NCI-H2107 treated with DMSO at 0.1 percent for 48 hours (cell line): Measurements from ENCODE around the gene TMEM59.
"Not testable (repeated sequence)": the region's sequence is repeated elsewhere in the genome, so short reads cannot be mapped to it uniquely, and the experiment has no call there.

Experiments
- DNase-seq: peaks from one replicate; lab custom pipeline; 2025; ENCODE audit not compliant: unreplicated experiment; lab: John Stamatoyannopoulos, UW

Gene TMEM59

GRCh38 chr1:54052934-54053744 lies at the start of gene TMEM59, which contains the start of gene TCEANC2:
TMEM59 (minus strand) TSS chr1:54053204; CDS start chr1:54053188, 16 bp downstream.
TCEANC2 (plus strand) TSS chr1:54053608; CDS start chr1:54054423, 815 bp downstream.
- peak; percentile 98 for DNase-seq

- DNase-seq, result no peak
Measured at GRCh38 chr1:54100500-54100899, 47.5 kb upstream of the TMEM59 start.

GRCh38 chr1:54099061-54099610 lies 46.1 kb upstream of the TMEM59 start:
- no peak for DNase-seq

GRCh38 chr1:54096877-54097240 lies 43.9 kb upstream of the TMEM59 start:
- DNase-seq, result no peak

- DNase-seq, result no peak
Measured at GRCh38 chr1:54096227-54096876, 43.3 kb upstream of the TMEM59 start.

- DNase-seq, result no peak
Measured at GRCh38 chr1:54095546-54096226, 42.7 kb upstream of the TMEM59 start.

GRCh38 chr1:54094730-54095105 lies 41.7 kb upstream of the TMEM59 start:
- DNase-seq, result not testable (repeated sequence)

- DNase-seq, result no peak
Measured at GRCh38 chr1:54094001-54094729, 41.2 kb upstream of the TMEM59 start.

- no peak for DNase-seq
Measured at GRCh38 chr1:54091666-54092065, 38.7 kb upstream of the TMEM59 start.

GRCh38 chr1:54088385-54088784 lies 35.4 kb upstream of the TMEM59 start:
- no peak for DNase-seq

GRCh38 chr1:54086754-54087153 lies 33.8 kb upstream of the TMEM59 start:
- no peak for DNase-seq

GRCh38 chr1:54084794-54085193 lies 31.8 kb upstream of the TMEM59 start:
- no peak for DNase-seq

- DNase-seq, result peak; percentile 7
Measured at GRCh38 chr1:54081306-54082270, 28.6 kb upstream of the TMEM59 start.

GRCh38 chr1:54080598-54081049 lies 27.6 kb upstream of the TMEM59 start:
- no peak for DNase-seq

GRCh38 chr1:54077359-54077758 lies 24.4 kb upstream of the TMEM59 start:
- DNase-seq, result no peak

GRCh38 chr1:54070171-54070837 lies 17.3 kb upstream of the TMEM59 start:
- peak; percentile 89 for DNase-seq

- DNase-seq, result no peak
Measured at GRCh38 chr1:54069791-54070170, 16.8 kb upstream of the TMEM59 start.

GRCh38 chr1:54064299-54064698 lies 11.3 kb upstream of the TMEM59 start:
- no peak for DNase-seq

GRCh38 chr1:54054438-54054749 lies 1.4 kb upstream of the TMEM59 start:
- no peak for DNase-seq
